Coronary artery (tissue), 2 donors: ENCODE measurements around the gene KAZALD1.

ENCODE experiments used
- DNase-seq: peaks from one replicate; pipeline ENCODE4 v3.0.0-alpha.2; 2017; ENCODE audit warnings: low spot score
- H3K27ac ChIP-seq, 2 donors: fragments of 200-600 bp; sonication (generic); one replicate each; pipeline ENCODE4 v1.5.1; 2016 to 2019
- H3K4me3 ChIP-seq: fragments of 200-600 bp; sonication (generic); 2 replicates; pipeline ENCODE4 v1.5.1; 2016; ENCODE audit warnings: mild to moderate bottlenecking, moderate library complexity
- CTCF ChIP-seq: fragments of 200-600 bp; sonication (generic); IDR thresholded peaks from one replicate; pipeline ENCODE4 v1.5.1; 2019; ENCODE audit warnings: antibody characterized with exemption

Gene KAZALD1

GRCh38 chr10:101089520-101090299, 27.9 kb downstream of the KAZALD1 start:
- Histone ChIP-seq H3K27ac (no peak overlapping the region), H3K4me3 (no peak overlapping the region)
- TF ChIP-seq CTCF: no peak
- DNase-seq: no peak

GRCh38 chr10:101090597-101090996, 28.8 kb downstream of the KAZALD1 start:
- no peak overlapping the region for H3K4me3 ChIP-seq
- no peak for TF ChIP-seq CTCF
- DNase-seq: no peak
- H3K27ac ChIP-seq: no peak overlapping the region

- no peak overlapping the region for H3K27ac ChIP-seq
These were observed 29.9 kb downstream of the KAZALD1 start for GRCh38 chr10:101091546-101092290.

GRCh38 chr10:101092881-101093354, 31.1 kb downstream of the KAZALD1 start:
- Histone ChIP-seq H3K4me3 (no peak overlapping the region), H3K27ac (no peak overlapping the region)
- no peak for DNase-seq
- no peak for TF ChIP-seq CTCF

More at GRCh38 chr10:101091546-101092290, 29.9 kb downstream of the KAZALD1 start:
- no peak for DNase-seq
- no peak for TF ChIP-seq CTCF
- H3K4me3 ChIP-seq: no peak overlapping the region

- no peak for TF ChIP-seq CTCF
- H3K4me3 ChIP-seq: no peak overlapping the region
- H3K27ac ChIP-seq: no peak overlapping the region
- DNase-seq: no peak
These were observed 32.5 kb downstream of the KAZALD1 start for GRCh38 chr10:101094121-101094879.

- Histone ChIP-seq H3K27ac (no peak overlapping the region), H3K4me3 (no peak overlapping the region)
- no peak for TF ChIP-seq CTCF
- no peak for DNase-seq
These were observed 33.2 kb downstream of the KAZALD1 start for GRCh38 chr10:101095004-101095403.
